ENCODE results near the gene TMEM156.

The TMEM156 gene

GRCh38 chr4:39029752-39030694, 2.2 kb downstream of the TMEM156 start (continued):
- TF ChIP-seq ZBTB20 (tag by site-specific recombination; IDR thresholded peaks at IDR 0.05) (no peak), ZNF76 (tag by site-specific recombination; IDR thresholded peaks at IDR 0.05; ENCODE audit: borderline replicate concordance, low read depth) (no peak)

- Histone ChIP-seq H3K27ac (ENCODE audit: extremely low read depth, low read depth, low read length) (no peak overlapping the region), H3K4me1 (ENCODE audit: control insufficient read depth, insufficient read depth, low read length) (no peaks in the 10 kb centered on the region), H3K9me3 (ENCODE audit: control insufficient read depth, insufficient read depth, low read depth, low read length) (no peaks in the 10 kb centered on the region), H3K36me3 (ENCODE audit: control insufficient read depth in 2 of 2, insufficient read depth in 1 of 2, low read length in 2 of 2) (no peaks in the 10 kb centered on the region), H3K4me3 (ENCODE audit: low read depth, low read length) (no peak overlapping the region)
- POLR2A ChIA-PET: no interaction called here
- no peak for TF ChIP-seq ZNF133 (tag by site-specific recombination; IDR thresholded peaks at IDR 0.05)
- TF ChIP-seq, protein P1, sequence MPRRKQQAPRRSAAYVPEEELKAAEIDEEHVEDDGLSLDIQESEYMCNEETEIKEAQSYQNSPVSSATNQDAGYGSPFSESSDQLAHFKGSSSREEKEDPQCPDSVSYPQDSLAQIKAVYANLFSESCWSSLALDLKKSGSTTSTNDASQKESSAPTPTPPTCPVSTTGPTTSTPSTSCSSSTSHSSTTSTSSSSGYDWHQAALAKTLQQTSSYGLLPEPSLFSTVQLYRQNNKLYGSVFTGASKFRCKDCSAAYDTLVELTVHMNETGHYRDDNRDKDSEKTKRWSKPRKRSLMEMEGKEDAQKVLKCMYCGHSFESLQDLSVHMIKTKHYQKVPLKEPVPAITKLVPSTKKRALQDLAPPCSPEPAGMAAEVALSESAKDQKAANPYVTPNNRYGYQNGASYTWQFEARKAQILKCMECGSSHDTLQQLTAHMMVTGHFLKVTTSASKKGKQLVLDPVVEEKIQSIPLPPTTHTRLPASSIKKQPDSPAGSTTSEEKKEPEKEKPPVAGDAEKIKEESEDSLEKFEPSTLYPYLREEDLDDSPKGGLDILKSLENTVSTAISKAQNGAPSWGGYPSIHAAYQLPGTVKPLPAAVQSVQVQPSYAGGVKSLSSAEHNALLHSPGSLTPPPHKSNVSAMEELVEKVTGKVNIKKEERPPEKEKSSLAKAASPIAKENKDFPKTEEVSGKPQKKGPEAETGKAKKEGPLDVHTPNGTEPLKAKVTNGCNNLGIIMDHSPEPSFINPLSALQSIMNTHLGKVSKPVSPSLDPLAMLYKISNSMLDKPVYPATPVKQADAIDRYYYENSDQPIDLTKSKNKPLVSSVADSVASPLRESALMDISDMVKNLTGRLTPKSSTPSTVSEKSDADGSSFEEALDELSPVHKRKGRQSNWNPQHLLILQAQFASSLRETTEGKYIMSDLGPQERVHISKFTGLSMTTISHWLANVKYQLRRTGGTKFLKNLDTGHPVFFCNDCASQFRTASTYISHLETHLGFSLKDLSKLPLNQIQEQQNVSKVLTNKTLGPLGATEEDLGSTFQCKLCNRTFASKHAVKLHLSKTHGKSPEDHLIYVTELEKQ (tag by site-specific recombination; IDR thresholded peaks at IDR 0.05; ENCODE audit: borderline replicate concordance): no peak
- no peak for TF ChIP-seq ZNF560 (tag by site-specific recombination; IDR thresholded peaks at IDR 0.05; ENCODE audit: borderline replicate concordance)
- TF ChIP-seq, protein P2, sequence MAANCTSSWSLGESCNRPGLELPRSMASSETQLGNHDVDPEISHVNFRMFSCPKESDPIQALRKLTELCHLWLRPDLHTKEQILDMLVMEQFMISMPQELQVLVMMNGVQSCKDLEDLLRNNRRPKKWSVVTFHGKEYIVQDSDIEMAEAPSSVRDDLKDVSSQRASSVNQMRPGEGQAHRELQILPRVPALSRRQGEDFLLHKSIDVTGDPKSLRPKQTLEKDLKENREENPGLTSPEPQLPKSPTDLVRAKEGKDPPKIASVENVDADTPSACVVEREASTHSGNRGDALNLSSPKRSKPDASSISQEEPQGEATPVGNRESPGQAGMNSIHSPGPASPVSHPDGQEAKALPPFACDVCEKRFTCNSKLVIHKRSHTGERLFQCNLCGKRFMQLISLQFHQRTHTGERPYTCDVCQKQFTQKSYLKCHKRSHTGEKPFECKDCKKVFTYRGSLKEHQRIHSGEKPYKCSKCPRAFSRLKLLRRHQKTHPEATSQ (tag by site-specific recombination; IDR thresholded peaks at IDR 0.05): no peak
- TF ChIP-seq ZBTB21 (tag by site-specific recombination; IDR thresholded peaks at IDR 0.05): no peak
- no peak for TF ChIP-seq BCL11A (tag by site-specific recombination; IDR thresholded peaks at IDR 0.05; ENCODE audit: low read depth)
- no peak for TF ChIP-seq ZNF341 (tag by site-specific recombination; IDR thresholded peaks at IDR 0.05; ENCODE audit: low read depth)
- no peak for TF ChIP-seq ZNF223 (tag by site-specific recombination; IDR thresholded peaks at IDR 0.05)
- CTCF ChIA-PET: no interaction called here
Observed at GRCh38 chr4:39026096-39026495, 6.1 kb downstream of the TMEM156 start.

DNA sequence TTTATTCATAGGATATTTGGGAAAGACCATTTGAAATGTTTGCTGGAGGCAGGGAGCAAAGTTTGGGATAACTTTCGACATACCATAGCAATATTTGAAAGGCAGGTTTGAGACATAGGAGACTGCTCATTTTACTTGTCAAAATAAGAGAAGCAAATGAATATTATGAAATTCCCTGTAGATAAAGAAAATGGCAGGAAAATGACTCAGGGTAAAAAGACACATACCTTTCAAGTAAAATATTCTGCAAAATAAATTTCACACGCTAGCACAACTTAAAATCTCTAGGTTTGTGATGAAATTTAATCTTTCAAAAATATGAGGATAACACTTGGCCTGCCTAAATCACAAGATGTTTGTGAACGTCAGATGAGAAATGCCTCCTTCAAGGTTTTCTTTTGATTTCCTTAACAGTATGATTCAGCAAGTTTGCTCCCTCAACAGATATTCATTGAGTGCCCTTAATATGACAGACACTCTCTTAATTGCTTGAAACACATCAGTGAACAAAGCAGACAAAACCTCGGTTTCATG, 6.6 kb downstream of the TMEM156 start:
- Histone ChIP-seq H3K36me3 (ENCODE audit: control insufficient read depth in 2 of 2, insufficient read depth in 1 of 2, low read length in 2 of 2) (no peaks in the 10 kb centered on the region), H3K27ac (ENCODE audit: extremely low read depth, low read depth, low read length) (no peak overlapping the region), H3K4me3 (ENCODE audit: low read depth, low read length) (no peak overlapping the region), H3K4me1 (ENCODE audit: control insufficient read depth, insufficient read depth, low read length) (no peaks in the 10 kb centered on the region), H3K9me3 (ENCODE audit: control insufficient read depth, insufficient read depth, low read depth, low read length) (no peaks in the 10 kb centered on the region)
- ChIA-PET POLR2A (no interaction called here), CTCF (no interaction called here)
- TF ChIP-seq, protein P2 (tag by site-specific recombination; IDR thresholded peaks at IDR 0.05): no peak
- TF ChIP-seq ZNF777 (tag by site-specific recombination; IDR thresholded peaks at IDR 0.05; ENCODE audit: borderline replicate concordance) (no peak), ZNF626 (tag by site-specific recombination; IDR thresholded peaks at IDR 0.05) (no peak), SP2 (tag by site-specific recombination; IDR thresholded peaks at IDR 0.05) (no peak), MZF1 (tag by site-specific recombination; IDR thresholded peaks at IDR 0.05; ENCODE audit: borderline replicate concordance) (no peak), TCF7L2 (IDR thresholded peaks at IDR 0.05; ENCODE audit: borderline replicate concordance, low read depth, low read length) (no peak), ZBTB26 (tag by site-specific recombination; optimal IDR thresholded peaks at IDR 0.05) (no peak), ZNF610 (tag by site-specific recombination; IDR thresholded peaks at IDR 0.05; ENCODE audit: borderline replicate concordance) (no peak), ZNF639 (tag by site-specific recombination; IDR thresholded peaks at IDR 0.05) (no peak), ZNF239 (tag by site-specific recombination; IDR thresholded peaks at IDR 0.05) (no peak), ZNF585B (tag by site-specific recombination; IDR thresholded peaks at IDR 0.05) (no peak)
- TF ChIP-seq, protein P3, sequence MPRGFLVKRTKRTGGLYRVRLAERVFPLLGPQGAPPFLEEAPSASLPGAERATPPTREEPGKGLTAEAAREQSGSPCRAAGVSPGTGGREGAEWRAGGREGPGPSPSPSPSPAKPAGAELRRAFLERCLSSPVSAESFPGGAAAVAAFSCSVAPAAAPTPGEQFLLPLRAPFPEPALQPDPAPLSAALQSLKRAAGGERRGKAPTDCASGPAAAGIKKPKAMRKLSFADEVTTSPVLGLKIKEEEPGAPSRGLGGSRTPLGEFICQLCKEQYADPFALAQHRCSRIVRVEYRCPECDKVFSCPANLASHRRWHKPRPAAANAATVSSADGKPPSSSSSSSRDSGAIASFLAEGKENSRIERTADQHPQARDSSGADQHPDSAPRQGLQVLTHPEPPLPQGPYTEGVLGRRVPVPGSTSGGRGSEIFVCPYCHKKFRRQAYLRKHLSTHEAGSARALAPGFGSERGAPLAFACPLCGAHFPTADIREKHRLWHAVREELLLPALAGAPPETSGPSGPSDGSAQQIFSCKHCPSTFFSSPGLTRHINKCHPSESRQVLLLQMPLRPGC (tag by site-specific recombination; IDR thresholded peaks at IDR 0.05): no peak
